ENCODE results near the gene FGF13.

FGF13 gene

GRCh38 chrX:138651494-138651893 is 60.0 kb downstream of the FGF13 start:
- no peak for DNase-seq

- no peak for DNase-seq
Observed at GRCh38 chrX:138648568-138648967, 62.9 kb downstream of the FGF13 start.

DNA sequence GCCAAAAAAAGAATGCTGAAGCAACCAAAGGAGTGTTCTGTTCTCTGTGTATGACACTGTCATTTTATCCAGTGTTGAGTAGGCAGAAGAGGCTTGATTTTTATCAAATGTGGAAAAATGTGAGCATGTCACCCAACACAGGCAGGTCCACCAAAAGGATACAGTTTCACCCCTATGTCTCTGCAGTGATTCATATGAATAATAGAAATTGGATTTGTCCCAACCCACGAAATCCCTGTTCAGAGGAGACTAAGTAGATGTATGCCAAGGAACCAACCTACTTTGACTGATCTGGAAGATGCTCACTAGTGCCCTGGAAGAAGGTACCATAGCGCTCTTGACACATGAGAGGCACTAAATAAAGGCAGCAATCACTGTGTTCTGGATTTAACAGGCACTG is 72.5 kb downstream of the FGF13 start:
- no peak for DNase-seq

Data from activated T-cell treated with anti-CD3 and anti-CD28 coated beads, Interleukin-2, amount 50 U/mL, for 48 hours (primary cell).